HG03108 (cell line): ENCODE data around the gene PSRC1.

ENCODE experiments used
- ATAC-seq: cut with Tn5 transposase; IDR thresholded peaks from one replicate; pipeline ENCODE4 v1.9.1; 2021; ENCODE audit warnings: moderate library complexity; ENCODE audit not compliant: unreplicated experiment

Gene PSRC1

GRCh38 chr1:109272831-109273547 lies 10.0 kb downstream of the PSRC1 start:
- ATAC-seq, result no peak

- no peak for ATAC-seq
These were observed 10.7 kb downstream of the PSRC1 start for GRCh38 chr1:109272021-109272799.

- ATAC-seq, result no peak
These were observed 11.5 kb downstream of the PSRC1 start for GRCh38 chr1:109271458-109271857.

GRCh38 chr1:109270623-109271317 lies 12.2 kb downstream of the PSRC1 start:
- ATAC-seq, result no peak

GRCh38 chr1:109269981-109270622 lies 12.8 kb downstream of the PSRC1 start:
- ATAC-seq, result no peak

- ATAC-seq, result no peak
These were observed 13.5 kb downstream of the PSRC1 start for GRCh38 chr1:109269212-109269980.

GRCh38 chr1:109268431-109269211 lies 14.3 kb downstream of the PSRC1 start:
- no peak for ATAC-seq

GRCh38 chr1:109267743-109268300 lies 15.1 kb downstream of the PSRC1 start:
- no peak for ATAC-seq

GRCh38 chr1:109266965-109267364 lies 16.0 kb downstream of the PSRC1 start:
- ATAC-seq, result no peak

- no peak for ATAC-seq
These were observed 17.1 kb downstream of the PSRC1 start for GRCh38 chr1:109265741-109266330.

GRCh38 chr1:109265016-109265415 lies 17.9 kb downstream of the PSRC1 start:
- ATAC-seq, result no peak

- no peak for ATAC-seq
These were observed 18.6 kb downstream of the PSRC1 start for GRCh38 chr1:109264379-109264755.

GRCh38 chr1:109263597-109264378 lies 19.2 kb downstream of the PSRC1 start:
- ATAC-seq, result no peak

GRCh38 chr1:109263234-109263596 lies 19.7 kb downstream of the PSRC1 start:
- ATAC-seq, result no peak

- no peak for ATAC-seq
These were observed 20.5 kb downstream of the PSRC1 start for GRCh38 chr1:109262231-109263055.

GRCh38 chr1:109261578-109261977 lies 21.4 kb downstream of the PSRC1 start:
- ATAC-seq, result no peak

- no peak for ATAC-seq
These were observed 21.9 kb downstream of the PSRC1 start for GRCh38 chr1:109261006-109261405.
